ENCODE measurements around the gene KIAA0753. TPM values are rescaled to one million over a fixed set of nuclear protein-coding genes. Genes with fewer than 3 reads are reported as not detected.
A peak's percentile ranks its signal among the peaks of the same experiment; 100 is the strongest.

The KIAA0753 gene
- total and polyA plus RNA-seq, 2 of the 13 experiments (the other 11 are each of a cell fraction or from before 2014, with no cell fraction given) = 5.2 to 9.1 TPM

GRCh38 chr17:6651919-6652452 is 11.5 kb upstream of the KIAA0753 start (continued):
- TF ChIP-seq FOXM1 (CRISPR knock-in tag; IDR thresholded peaks at IDR 0.05) = no peak
- TF ChIP-seq SNAI1 (CRISPR knock-in tag; IDR thresholded peaks at IDR 0.05; ENCODE audit: borderline replicate concordance) = peak; percentile 100
- TF ChIP-seq ZSCAN20 (CRISPR knock-in tag; IDR thresholded peaks at IDR 0.05; ENCODE audit: borderline replicate concordance) = peak; percentile 95
- TF ChIP-seq ZNF709 (CRISPR knock-in tag; IDR thresholded peaks at IDR 0.05) = peak; percentile 98
- no peak for TF ChIP-seq PHF5A (CRISPR knock-in tag; IDR thresholded peaks at IDR 0.05; ENCODE audit: low read depth, unreplicated experiment)
- peak; percentile 86; the same call in 1 of the 2 replicates for TF ChIP-seq ZNF746 (CRISPR knock-in tag; IDR thresholded peaks at IDR 0.05)
- TF ChIP-seq JUND (CRISPR knock-in tag; IDR thresholded peaks at IDR 0.05) = peak; percentile 74
- peak; percentile 97; the same call in 1 of the 2 replicates for TF ChIP-seq GLI4 (CRISPR knock-in tag; IDR thresholded peaks at IDR 0.05; ENCODE audit: borderline replicate concordance)
- TF ChIP-seq, protein P1, sequence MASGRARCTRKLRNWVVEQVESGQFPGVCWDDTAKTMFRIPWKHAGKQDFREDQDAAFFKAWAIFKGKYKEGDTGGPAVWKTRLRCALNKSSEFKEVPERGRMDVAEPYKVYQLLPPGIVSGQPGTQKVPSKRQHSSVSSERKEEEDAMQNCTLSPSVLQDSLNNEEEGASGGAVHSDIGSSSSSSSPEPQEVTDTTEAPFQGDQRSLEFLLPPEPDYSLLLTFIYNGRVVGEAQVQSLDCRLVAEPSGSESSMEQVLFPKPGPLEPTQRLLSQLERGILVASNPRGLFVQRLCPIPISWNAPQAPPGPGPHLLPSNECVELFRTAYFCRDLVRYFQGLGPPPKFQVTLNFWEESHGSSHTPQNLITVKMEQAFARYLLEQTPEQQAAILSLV (CRISPR knock-in tag; IDR thresholded peaks at IDR 0.05; ENCODE audit: borderline replicate concordance) = peak; percentile 98
- no peak for TF ChIP-seq MAFK (conservative IDR thresholded peaks at IDR 0.05 in 1 of 2, IDR thresholded peaks at IDR 0.05 in 1 of 2; ENCODE audit: low read length in 2 of 2)
- peak; percentile 93 for TF ChIP-seq ZSCAN21 (CRISPR knock-in tag; IDR thresholded peaks at IDR 0.05; ENCODE audit: borderline replicate concordance)
- peak; percentile 97; the same call in 1 of the 2 replicates for TF ChIP-seq SETDB1 (CRISPR knock-in tag; IDR thresholded peaks at IDR 0.05; ENCODE audit: borderline replicate concordance)
- TF ChIP-seq, protein P2, sequence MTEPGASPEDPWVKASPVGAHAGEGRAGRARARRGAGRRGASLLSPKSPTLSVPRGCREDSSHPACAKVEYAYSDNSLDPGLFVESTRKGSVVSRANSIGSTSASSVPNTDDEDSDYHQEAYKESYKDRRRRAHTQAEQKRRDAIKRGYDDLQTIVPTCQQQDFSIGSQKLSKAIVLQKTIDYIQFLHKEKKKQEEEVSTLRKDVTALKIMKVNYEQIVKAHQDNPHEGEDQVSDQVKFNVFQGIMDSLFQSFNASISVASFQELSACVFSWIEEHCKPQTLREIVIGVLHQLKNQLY (CRISPR knock-in tag; IDR thresholded peaks at IDR 0.05) = peak; percentile 38; the same call in 1 of the 2 replicates
- TF ChIP-seq ZNF720 (CRISPR knock-in tag; IDR thresholded peaks at IDR 0.05) = peak; percentile 60; the same call in 1 of the 2 replicates
- no peak for TF ChIP-seq MATR3 (CRISPR knock-in tag; IDR thresholded peaks at IDR 0.05)
- TF ChIP-seq ZEB1 (IDR thresholded peaks at IDR 0.05; ENCODE audit: insufficient replicate concordance, low read depth) = no peak
- TF ChIP-seq SKI (IDR thresholded peaks at IDR 0.05; ENCODE audit: partially characterized antibody) = no peak
- TF ChIP-seq NR1H2 (CRISPR knock-in tag; IDR thresholded peaks at IDR 0.05; ENCODE audit: borderline replicate concordance, low read depth) = peak; percentile 98
- TF ChIP-seq XBP1 (CRISPR knock-in tag; IDR thresholded peaks at IDR 0.05) = no peak; the same call in none of the 2 replicates
- no peak for TF ChIP-seq NCOA5 (CRISPR knock-in tag; IDR thresholded peaks at IDR 0.05)
- peak; percentile 73 for TF ChIP-seq ZBTB43 (CRISPR knock-in tag; conservative IDR thresholded peaks at IDR 0.05)
- no peak for TF ChIP-seq ZSCAN29 (CRISPR knock-in tag; conservative IDR thresholded peaks at IDR 0.05)
- TF ChIP-seq GABPB1 (CRISPR knock-in tag; IDR thresholded peaks at IDR 0.05) = peak; percentile 75; the same call in 1 of the 2 replicates
- TF ChIP-seq, protein P3, sequence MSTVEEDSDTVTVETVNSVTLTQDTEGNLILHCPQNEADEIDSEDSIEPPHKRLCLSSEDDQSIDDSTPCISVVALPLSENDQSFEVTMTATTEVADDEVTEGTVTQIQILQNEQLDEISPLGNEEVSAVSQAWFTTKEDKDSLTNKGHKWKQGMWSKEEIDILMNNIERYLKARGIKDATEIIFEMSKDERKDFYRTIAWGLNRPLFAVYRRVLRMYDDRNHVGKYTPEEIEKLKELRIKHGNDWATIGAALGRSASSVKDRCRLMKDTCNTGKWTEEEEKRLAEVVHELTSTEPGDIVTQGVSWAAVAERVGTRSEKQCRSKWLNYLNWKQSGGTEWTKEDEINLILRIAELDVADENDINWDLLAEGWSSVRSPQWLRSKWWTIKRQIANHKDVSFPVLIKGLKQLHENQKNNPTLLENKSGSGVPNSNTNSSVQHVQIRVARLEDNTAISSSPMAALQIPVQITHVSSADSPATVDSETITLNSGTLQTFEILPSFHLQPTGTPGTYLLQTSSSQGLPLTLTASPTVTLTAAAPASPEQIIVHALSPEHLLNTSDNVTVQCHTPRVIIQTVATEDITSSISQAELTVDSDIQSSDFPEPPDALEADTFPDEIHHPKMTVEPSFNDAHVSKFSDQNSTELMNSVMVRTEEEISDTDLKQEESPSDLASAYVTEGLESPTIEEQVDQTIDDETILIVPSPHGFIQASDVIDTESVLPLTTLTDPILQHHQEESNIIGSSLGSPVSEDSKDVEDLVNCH (CRISPR knock-in tag; IDR thresholded peaks at IDR 0.05) = peak; percentile 95; the same call in 1 of the 2 replicates
- TF ChIP-seq HNRNPL (IDR thresholded peaks at IDR 0.05; ENCODE audit: low read depth, low read length) = no peak
- TF ChIP-seq ZNF256 (CRISPR knock-in tag; conservative IDR thresholded peaks at IDR 0.05) = peak; percentile 96
